T47D (cell line): ENCODE results near the gene ST6GAL1.

Experiments used
- DNase-seq, 2 experiments: peaks; one replicate each; pipeline versions ENCODE4 v3.0.0 to v3.0.0-alpha.2; 2011 to 2012; ENCODE audit warnings: low read depth in 1 of 2, low spot score in 1 of 2
- JUND ChIP-seq: IDR thresholded peaks from 2 replicates; pipeline ENCODE4 v1.6.1; 2012; ENCODE audit warnings: low read depth
- in situ Hi-C: cut with HindIII; loops from 2 replicates; pipeline ENCODE4 v1.10.0; 2016; ENCODE audit warnings: low sequenced_read_pairs, low pct_unique_long_range_greater_than_20kb

Gene ST6GAL1

GRCh38 chr3:186973702-186974101 lies 43.4 kb downstream of the ST6GAL1 start:
- in situ Hi-C loops, result no loop called here
- DNase-seq, result no peak
- TF ChIP-seq JUND, result no peak

GRCh38 chr3:186974824-186975313 lies 44.5 kb downstream of the ST6GAL1 start:
- in situ Hi-C loops, result no loop called here
- TF ChIP-seq JUND, result peak; percentile 75; the same call in 1 of the 2 replicates
- peak; percentile 77 to 96 for DNase-seq

GRCh38 chr3:186975726-186976125 lies 45.4 kb downstream of the ST6GAL1 start:
- in situ Hi-C loops, result no loop called here
- no peak for TF ChIP-seq JUND
- no peak for DNase-seq

GRCh38 chr3:186976837-186977750 lies 46.8 kb downstream of the ST6GAL1 start:
- peak; percentile 48 to 97 for DNase-seq
- in situ Hi-C loops, result no loop called here
- peak; percentile 62; the same call in 1 of the 2 replicates for TF ChIP-seq JUND

GRCh38 chr3:186978712-186979111 lies 48.4 kb downstream of the ST6GAL1 start:
- no peak for TF ChIP-seq JUND
- no peak for DNase-seq
- in situ Hi-C loops, result no loop called here

GRCh38 chr3:186979852-186980251 lies 49.5 kb downstream of the ST6GAL1 start:
- DNase-seq, result peak in 1 of 2 experiments; percentile 68
- in situ Hi-C loops, result no loop called here

GRCh38 chr3:186980989-186981388 lies 50.7 kb downstream of the ST6GAL1 start:
- no peak for TF ChIP-seq JUND
- in situ Hi-C loops, result no loop called here
- no peak for DNase-seq

More at GRCh38 chr3:186979852-186980251, 49.5 kb downstream of the ST6GAL1 start:
- peak; percentile 78; the same call in 1 of the 2 replicates for TF ChIP-seq JUND

GRCh38 chr3:186983659-186984058 lies 53.3 kb downstream of the ST6GAL1 start:
- in situ Hi-C loops, result no loop called here
- no peak for DNase-seq
- TF ChIP-seq JUND, result no peak

- TF ChIP-seq JUND, result no peak
- in situ Hi-C loops, result no loop called here
- no peak for DNase-seq
Observed at GRCh38 chr3:186984064-186984463, 53.7 kb downstream of the ST6GAL1 start.

- in situ Hi-C loops, result no loop called here
- TF ChIP-seq JUND, result no peak
- no peak for DNase-seq
Observed at GRCh38 chr3:186985661-186986364, 55.5 kb downstream of the ST6GAL1 start.

- in situ Hi-C loops, result no loop called here
- no peak for DNase-seq
- TF ChIP-seq JUND, result no peak
Observed at GRCh38 chr3:186986406-186986805, 56.1 kb downstream of the ST6GAL1 start.

GRCh38 chr3:186986816-186987215 lies 56.5 kb downstream of the ST6GAL1 start:
- in situ Hi-C loops, result no loop called here
- TF ChIP-seq JUND, result no peak
- DNase-seq, result no peak

GRCh38 chr3:186988806-186989205 lies 58.5 kb downstream of the ST6GAL1 start:
- DNase-seq, result no peak
- in situ Hi-C loops, result no loop called here
- TF ChIP-seq JUND, result no peak
